Hepatocyte (in vitro differentiated cells): Measurements from ENCODE around the gene L3MBTL3. TPM values are rescaled to one million over a fixed set of nuclear protein-coding genes. Genes with fewer than 3 reads are reported as not detected.
"Not testable (repeated sequence)": the region's sequence is repeated elsewhere in the genome, so short reads cannot be mapped to it uniquely, and the experiment has no call there.

ENCODE experiments used
- DNase-seq: peaks from one replicate; pipeline ENCODE4 v3.0.0-alpha.2; 2016; ENCODE audit warnings: low spot score
- H2AFZ ChIP-seq: fragments of 200-600 bp; sonication (generic); 2 replicates; pipeline ENCODE4 v1.6.0; 2016; ENCODE audit warnings: antibody characterized with exemption, mild to moderate bottlenecking
- H3K27ac ChIP-seq: fragments of 200-600 bp; sonication (generic); 2 replicates; pipeline ENCODE4 v1.5.1; 2016; ENCODE audit warnings: mild to moderate bottlenecking
- H3K27me3 ChIP-seq: fragments of 200-600 bp; sonication (generic); 2 replicates; pipeline ENCODE4 v1.6.1; 2016
- H3K36me3 ChIP-seq: fragments of 200-600 bp; sonication (generic); replicated peaks from 2 replicates; pipeline ENCODE4 v1.5.1; 2016; ENCODE audit warnings: low read depth; ENCODE audit not compliant: insufficient read depth
- H3K4me1 ChIP-seq: fragments of 200-600 bp; sonication (generic); 2 replicates; pipeline ENCODE4 v1.5.1; 2016; ENCODE audit warnings: mild to moderate bottlenecking, moderate library complexity; ENCODE audit not compliant: insufficient read depth
- H3K4me2 ChIP-seq: fragments of 200-600 bp; sonication (generic); 2 replicates; pipeline ENCODE4 v1.6.0; 2016
- H3K4me3 ChIP-seq: fragments of 200-600 bp; sonication (generic); 2 replicates; pipeline ENCODE4 v1.5.1; 2016; ENCODE audit warnings: mild to moderate bottlenecking
- H3K79me2 ChIP-seq: fragments of 200-600 bp; sonication (generic); 2 replicates; pipeline ENCODE4 v1.6.0; 2017; ENCODE audit warnings: mild to moderate bottlenecking
- H3K9me2 ChIP-seq: fragments of 200-600 bp; sonication (generic); replicated peaks from 2 replicates; pipeline ENCODE4 v1.6.0; 2017; ENCODE audit warnings: mild to moderate bottlenecking; ENCODE audit not compliant: insufficient read depth
- H3K9me3 ChIP-seq: fragments of 200-600 bp; sonication (generic); 2 replicates; pipeline ENCODE4 v1.5.1; 2016; ENCODE audit warnings: low read depth, mild to moderate bottlenecking
- H4K20me1 ChIP-seq: fragments of 200-600 bp; sonication (generic); 2 replicates; pipeline ENCODE4 v1.6.0; 2016; ENCODE audit warnings: mild to moderate bottlenecking; ENCODE audit not compliant: insufficient read depth, poor library complexity, severe bottlenecking
- CTCF ChIP-seq: fragments of 200-600 bp; sonication (generic); IDR thresholded peaks from 2 replicates; pipeline ENCODE4 v1.5.1; 2016; ENCODE audit warnings: antibody characterized with exemption, mild to moderate bottlenecking; ENCODE audit not compliant: poor library complexity
- EZH2 ChIP-seq: fragments of 200-600 bp; sonication (generic); IDR thresholded peaks from 2 replicates; pipeline ENCODE4 v1.6.1; 2016; ENCODE audit warnings: antibody characterized with exemption, mild to moderate bottlenecking, borderline replicate concordance
- EZH2phosphoT487 ChIP-seq: fragments of 200-600 bp; sonication (generic); IDR thresholded peaks from one replicate; pipeline ENCODE4 v1.6.1; 2018; ENCODE audit warnings: antibody characterized with exemption, mild to moderate bottlenecking, low read depth, moderate library complexity; ENCODE audit not compliant: unreplicated experiment, severe bottlenecking
- WGBS: methylation state at CpG from one replicate; pipeline ENCODE4 v1.1.6; 2016; ENCODE audit warnings: low lambda C conversion rate; ENCODE audit errors: missing lambda C conversion rate; 5-methylcytosine and 5-hydroxymethylcytosine counted together
- polyA plus RNA-seq: library from polyadenylated mRNA; unstranded; fragments of >200 nt; fragmentation: Nextera tagmentation; extraction: Ambion mirVana; gene quantifications from 2 replicates; pipeline ENCODE4 v1.2.1, GENCODE V29; 2016
- total RNA-seq: library from RNA; depleted of rRNA; stranded (reverse); fragments of >200 nt; gene quantifications from 2 replicates; pipeline ENCODE4 v1.2.3, GENCODE V29; 2014

Gene L3MBTL3
- total and polyA plus RNA-seq, 2 experiments from 2014 or later = 5.3 to 20.1 TPM

GRCh38 chr6:130113201-130113710 is 94.9 kb downstream of the L3MBTL3 start:
- Histone ChIP-seq H3K36me3 (no peaks in the 10 kb centered on the region), H3K4me1 (no peaks in the 10 kb centered on the region), H3K9me2 (no peaks in the 10 kb centered on the region), H3K9me3 (peaks cover 5% of the 10 kb centered on the region), H3K79me2 (no peaks in the 10 kb centered on the region), H2AFZ (no peak overlapping the region), H3K27me3 (no peaks in the 10 kb centered on the region), H4K20me1 (no peaks in the 10 kb centered on the region), H3K4me3 (no peak overlapping the region), H3K27ac (no peak overlapping the region), H3K4me2 (no peak overlapping the region)
- 76% methylated on average over 2 of the region's 2 CpGs for WGBS
- TF ChIP-seq CTCF (no peak), EZH2 (no peak), EZH2phosphoT487 (no peak)
- no peak for DNase-seq

GRCh38 chr6:130115036-130115435 is 96.7 kb downstream of the L3MBTL3 start:
- Histone ChIP-seq H4K20me1 (no peaks in the 10 kb centered on the region), H3K4me1 (no peaks in the 10 kb centered on the region), H3K9me3 (peaks cover 1% of the 10 kb centered on the region), H3K36me3 (no peaks in the 10 kb centered on the region), H3K4me3 (no peak overlapping the region), H3K79me2 (no peaks in the 10 kb centered on the region), H3K27ac (no peak overlapping the region), H3K4me2 (no peak overlapping the region), H2AFZ (no peak overlapping the region), H3K27me3 (no peaks in the 10 kb centered on the region), H3K9me2 (no peaks in the 10 kb centered on the region)
- TF ChIP-seq EZH2 (no peak), EZH2phosphoT487 (no peak), CTCF (no peak)
- DNase-seq = no peak
- WGBS = 80% methylated on average over 6 of the region's 6 CpGs

- Histone ChIP-seq H4K20me1 (no peaks in the 10 kb centered on the region), H3K4me1 (no peaks in the 10 kb centered on the region), H3K27me3 (no peaks in the 10 kb centered on the region), H3K4me2 (no peak overlapping the region), H2AFZ (no peak overlapping the region), H3K36me3 (no peaks in the 10 kb centered on the region), H3K9me3 (no peaks in the 10 kb centered on the region), H3K4me3 (no peak overlapping the region), H3K9me2 (no peaks in the 10 kb centered on the region), H3K79me2 (no peaks in the 10 kb centered on the region), H3K27ac (no peak overlapping the region)
- 88% methylated on average over 4 of the region's 4 CpGs for WGBS
- TF ChIP-seq CTCF = no peak
- no peak for TF ChIP-seq EZH2
- no peak for TF ChIP-seq EZH2phosphoT487
- DNase-seq = no peak
These were observed 97.9 kb downstream of the L3MBTL3 start for GRCh38 chr6:130116273-130116672.

GRCh38 chr6:130117187-130117701 is 98.9 kb downstream of the L3MBTL3 start:
- H3K36me3 ChIP-seq, H4K20me1 ChIP-seq, DNase-seq, H2AFZ ChIP-seq, H3K27me3 ChIP-seq, H3K4me1 ChIP-seq, H3K9me2 ChIP-seq, H3K4me3 ChIP-seq, H3K4me2 ChIP-seq, H3K9me3 ChIP-seq, H3K79me2 ChIP-seq, H3K27ac ChIP-seq: not testable (repeated sequence)
- WGBS = 100% methylated on average over 2 of the region's 4 CpGs
